Measurements from ENCODE around the gene MTAP. TPM values are rescaled to one million over a fixed set of nuclear protein-coding genes. Genes with fewer than 3 reads are reported as not detected.
A peak's percentile ranks its signal among the peaks of the same experiment; 100 is the strongest.

The MTAP gene
- total RNA-seq, 1 donor from 2014 or later, result 58.1 TPM

GRCh38 chr9:21966140-21966851 lies 163.9 kb downstream of the MTAP start:
- H3K27ac Mint-ChIP-seq, result peak overlapping the region; percentile 51

GRCh38 chr9:21967169-21967568 lies 164.7 kb downstream of the MTAP start:
- peaks cover 20% of the 10 kb centered on the region for H3K36me3 Mint-ChIP-seq (ENCODE audit: low read depth)

More at GRCh38 chr9:21966140-21966851, 163.9 kb downstream of the MTAP start:
- Mint-ChIP-seq H3K4me1 (peaks cover 32% of the 10 kb centered on the region), H3K4me3 (no peak overlapping the region), H3K9me3 (peaks cover 42% of the 10 kb centered on the region), H3K27me3 (peaks cover 88% of the 10 kb centered on the region), H3K36me3 (ENCODE audit: low read depth) (peaks cover 19% of the 10 kb centered on the region)
- no peak for DNase-seq
- intact Hi-C loops (cut with micrococcal nuclease), result loop anchor here (5.0 kb wide), 2 partner anchors 134 to 481 kb away; partner anchors contain the start of gene DMRTA1

GRCh38 chr9:21967702-21968101 lies 165.3 kb downstream of the MTAP start:
- peak; percentile 66 for DNase-seq
- H3K9me3 Mint-ChIP-seq, result peaks cover 38% of the 10 kb centered on the region
- H3K27ac Mint-ChIP-seq, result peak overlapping the region; percentile 51
- H3K4me3 Mint-ChIP-seq, result no peak overlapping the region
- peaks cover 20% of the 10 kb centered on the region for H3K36me3 Mint-ChIP-seq (ENCODE audit: low read depth)
- peaks cover 89% of the 10 kb centered on the region for H3K27me3 Mint-ChIP-seq
- intact Hi-C loops (cut with micrococcal nuclease), result loop anchor here (1.0 to 5.0 kb wide), 4 partner anchors 8 to 480 kb away; partner anchors contain the start of gene DMRTA1
- peaks cover 32% of the 10 kb centered on the region for H3K4me1 Mint-ChIP-seq

More at GRCh38 chr9:21967169-21967568, 164.7 kb downstream of the MTAP start:
- H3K9me3 Mint-ChIP-seq, result peaks cover 42% of the 10 kb centered on the region
- peaks cover 32% of the 10 kb centered on the region for H3K4me1 Mint-ChIP-seq
- peaks cover 89% of the 10 kb centered on the region for H3K27me3 Mint-ChIP-seq
- H3K27ac Mint-ChIP-seq, result no peak overlapping the region
- intact Hi-C loops (cut with micrococcal nuclease), result loop anchor here (1.0 to 5.0 kb wide), 3 partner anchors 8 to 480 kb away; partner anchors contain the start of gene DMRTA1
- no peak overlapping the region for H3K4me3 Mint-ChIP-seq
- DNase-seq, result peak; percentile 61

- Mint-ChIP-seq H3K36me3 (ENCODE audit: low read depth) (peaks cover 20% of the 10 kb centered on the region), H3K27me3 (peaks cover 88% of the 10 kb centered on the region), H3K4me1 (peaks cover 35% of the 10 kb centered on the region), H3K4me3 (peak overlapping the region; percentile 21), H3K27ac (peak overlapping the region; percentile 86), H3K9me3 (peaks cover 30% of the 10 kb centered on the region)
- peak; percentile 69 for DNase-seq
- intact Hi-C loops (cut with micrococcal nuclease), result loop anchor here (1.0 to 5.0 kb wide), 3 partner anchors 40 to 479 kb away; partner anchors contain the start of gene DMRTA1
These were observed 166.0 kb downstream of the MTAP start for GRCh38 chr9:21968331-21969010.

- intact Hi-C loops (cut with micrococcal nuclease), result loop anchor here (5.0 kb wide), 2 partner anchors 137 to 478 kb away; partner anchors contain the start of gene DMRTA1
- Mint-ChIP-seq H3K4me3 (peak overlapping the region; percentile 6), H3K27me3 (peaks cover 90% of the 10 kb centered on the region), H3K27ac (peak overlapping the region; percentile 86), H3K9me3 (peaks cover 26% of the 10 kb centered on the region), H3K4me1 (peaks cover 37% of the 10 kb centered on the region), H3K36me3 (ENCODE audit: low read depth) (peaks cover 20% of the 10 kb centered on the region)
- peak; percentile 63 for DNase-seq
These were observed 166.8 kb downstream of the MTAP start for GRCh38 chr9:21969011-21969940.

- peaks cover 38% of the 10 kb centered on the region for H3K4me1 Mint-ChIP-seq
- H3K9me3 Mint-ChIP-seq, result peaks cover 26% of the 10 kb centered on the region
- no peak overlapping the region for H3K4me3 Mint-ChIP-seq
- intact Hi-C loops (cut with micrococcal nuclease), result loop anchor here (5.0 kb wide), 3 partner anchors 138 to 1852 kb away; partner anchors contain the start of gene DMRTA1
- peaks cover 92% of the 10 kb centered on the region for H3K27me3 Mint-ChIP-seq
- H3K36me3 Mint-ChIP-seq (ENCODE audit: low read depth), result peaks cover 20% of the 10 kb centered on the region
- peak overlapping the region; percentile 4 for H3K27ac Mint-ChIP-seq
- peak; percentile 57 for DNase-seq
These were observed 167.7 kb downstream of the MTAP start for GRCh38 chr9:21969951-21970799.

- intact Hi-C loops (cut with micrococcal nuclease), result loop anchor here (5.0 kb wide), 1 partner anchor 1851 kb away; no protein-coding TSS in a partner anchor
- Mint-ChIP-seq H3K36me3 (ENCODE audit: low read depth) (peaks cover 20% of the 10 kb centered on the region), H3K27me3 (peaks cover 92% of the 10 kb centered on the region), H3K4me3 (no peak overlapping the region), H3K4me1 (peaks cover 33% of the 10 kb centered on the region), H3K9me3 (peaks cover 26% of the 10 kb centered on the region), H3K27ac (peak overlapping the region; percentile 42)
- DNase-seq, result peak; percentile 69
These were observed 168.6 kb downstream of the MTAP start for GRCh38 chr9:21970800-21971640.

- intact Hi-C loops (cut with micrococcal nuclease), result loop anchor here (5.0 kb wide), 1 partner anchor 1850 kb away; no protein-coding TSS in a partner anchor
- Mint-ChIP-seq H3K9me3 (peaks cover 23% of the 10 kb centered on the region), H3K36me3 (ENCODE audit: low read depth) (peaks cover 17% of the 10 kb centered on the region), H3K27ac (no peak overlapping the region), H3K4me1 (peaks cover 29% of the 10 kb centered on the region), H3K4me3 (no peak overlapping the region), H3K27me3 (peaks cover 93% of the 10 kb centered on the region)
- no peak for DNase-seq
These were observed 169.9 kb downstream of the MTAP start for GRCh38 chr9:21972361-21972760.

GRCh38 chr9:21974343-21974721 lies 171.9 kb downstream of the MTAP start:
- H3K4me3 Mint-ChIP-seq, result peak overlapping the region; percentile 83
- H3K4me1 Mint-ChIP-seq, result peaks cover 19% of the 10 kb centered on the region
- peak overlapping the region; percentile 52 for H3K27ac Mint-ChIP-seq
- DNase-seq, result no peak
- H3K27me3 Mint-ChIP-seq, result peaks cover 90% of the 10 kb centered on the region
- intact Hi-C loops (cut with micrococcal nuclease), result loop anchor here (2.0 to 5.0 kb wide), 2 partner anchors 20 to 1848 kb away; partner anchors contain the start of genes CDKN2A and CDKN2B-AS1
- peaks cover 11% of the 10 kb centered on the region for H3K36me3 Mint-ChIP-seq (ENCODE audit: low read depth)
- peaks cover 14% of the 10 kb centered on the region for H3K9me3 Mint-ChIP-seq

GRCh38 chr9:21974722-21975409 lies 172.4 kb downstream of the MTAP start:
- peak; percentile 80 for DNase-seq
- intact Hi-C loops (cut with micrococcal nuclease), result loop anchor here (1.0 to 5.0 kb wide), 5 partner anchors 8 to 1847 kb away; partner anchors contain the start of genes CDKN2A and CDKN2B-AS1
- H3K36me3 Mint-ChIP-seq (ENCODE audit: low read depth), result peaks cover 10% of the 10 kb centered on the region
- H3K4me1 Mint-ChIP-seq, result peaks cover 21% of the 10 kb centered on the region
- peak overlapping the region; percentile 52 for H3K27ac Mint-ChIP-seq
- peak overlapping the region; percentile 83 for H3K4me3 Mint-ChIP-seq
- H3K9me3 Mint-ChIP-seq, result peaks cover 11% of the 10 kb centered on the region
- H3K27me3 Mint-ChIP-seq, result peaks cover 90% of the 10 kb centered on the region

GRCh38 chr9:21976334-21976875 lies 174.0 kb downstream of the MTAP start:
- Mint-ChIP-seq H3K27me3 (peaks cover 82% of the 10 kb centered on the region), H3K36me3 (ENCODE audit: low read depth) (no peaks in the 10 kb centered on the region), H3K9me3 (peaks cover under 1% of the 10 kb centered on the region), H3K4me3 (no peak overlapping the region), H3K4me1 (peaks cover 20% of the 10 kb centered on the region), H3K27ac (no peak overlapping the region)
- DNase-seq, result no peak
- intact Hi-C loops (cut with micrococcal nuclease), result loop anchor here (2.0 kb wide), 1 partner anchor 142 kb away; no protein-coding TSS in a partner anchor

Data from activated CD4-positive, alpha-beta T cell treated with anti-CD3 and anti-CD28 coated beads, Interleukin-2, amount 10 ng/mL, durations not matched to agents 24 days and 14 days (primary cell).